ENCODE results near the gene DDX1. TPM values are rescaled to one million over a fixed set of nuclear protein-coding genes. Genes with fewer than 3 reads are reported as not detected.

The DDX1 gene
- 10 to 100 TPM; 52.7 to 80.6 TPM for total RNA-seq

GRCh38 chr2:15591692-15592463, at the start of gene DDX1:
Gene DDX1, plus strand, starts transcription at chr2:15591868. Its CDS starts 66 bp downstream, at chr2:15591934.

GRCh38 chr2:15560988-15561573, 30.6 kb upstream of the DDX1 start, which contains the start of gene NBAS:
Gene NBAS, minus strand, starts transcription at chr2:15561334. Its CDS starts 30 bp downstream, at chr2:15561304.

Other genes with a start within 250 kb of the DDX1 start
- gene NBAS, start 30.5 kb upstream of the DDX1 start, total RNA-seq = 10 to 100 TPM; 49.3 to 49.9 TPM

Data from melanocyte of skin (primary cell).